ENCODE measurements around the gene CYP3A5.

Gene CYP3A5

GRCh38 chr7:99623091-99623693, 56.6 kb downstream of the CYP3A5 start:
- no peak for TF ChIP-seq CTCF (IDR thresholded peaks at IDR 0.05; ENCODE audit: low read depth, low read length)
- no peak for DNase-seq (ENCODE audit: extremely low read depth, low read depth)

DNA sequence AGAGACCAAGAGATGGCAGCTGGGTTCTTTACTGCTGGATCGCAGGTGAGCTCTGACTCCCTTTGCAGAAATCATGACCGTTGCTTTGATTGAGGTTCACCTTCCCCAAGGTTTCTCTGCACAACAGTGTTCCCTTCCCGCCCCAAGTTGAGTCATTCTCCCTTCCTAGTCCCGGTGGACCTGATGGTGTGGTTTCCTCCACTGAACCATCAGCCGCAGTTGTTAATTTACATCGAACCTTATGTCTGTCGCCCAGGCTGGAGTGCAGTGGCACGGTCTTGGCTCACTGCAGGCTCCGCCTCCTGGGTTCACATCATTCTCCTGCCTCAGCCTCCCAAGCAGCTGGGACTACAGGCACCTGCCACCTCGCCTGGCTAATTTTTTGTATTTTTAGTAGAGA, 57.2 kb downstream of the CYP3A5 start:
- no peak for DNase-seq (ENCODE audit: extremely low read depth, low read depth)

DNA sequence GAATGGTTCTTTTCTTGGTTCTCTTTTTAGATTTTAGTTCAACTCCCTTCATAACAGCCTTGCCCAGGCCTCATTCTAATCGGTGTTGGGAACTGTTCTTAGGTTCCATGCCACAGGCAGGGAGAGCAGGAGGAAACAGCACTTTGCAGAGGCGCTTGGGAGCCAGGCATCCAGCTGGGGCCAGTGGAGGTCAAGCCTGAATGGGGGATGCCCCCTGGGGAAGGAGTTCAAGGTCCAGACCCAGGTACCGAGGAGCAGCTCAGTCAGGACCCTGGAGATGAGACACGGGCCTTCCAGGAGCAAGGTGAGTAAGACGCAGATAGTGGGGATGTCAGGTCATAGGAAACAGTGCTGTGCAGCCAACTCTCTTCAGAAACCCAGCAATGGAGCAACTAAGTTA, 58.5 kb downstream of the CYP3A5 start:
- no peak for TF ChIP-seq CTCF (IDR thresholded peaks at IDR 0.05; ENCODE audit: low read depth, low read length)
- no peak for DNase-seq (ENCODE audit: extremely low read depth, low read depth)

More for the DNA sequence above, 57.2 kb downstream of the CYP3A5 start:
- TF ChIP-seq CTCF (IDR thresholded peaks at IDR 0.05; ENCODE audit: low read depth, low read length), result no peak

DNA sequence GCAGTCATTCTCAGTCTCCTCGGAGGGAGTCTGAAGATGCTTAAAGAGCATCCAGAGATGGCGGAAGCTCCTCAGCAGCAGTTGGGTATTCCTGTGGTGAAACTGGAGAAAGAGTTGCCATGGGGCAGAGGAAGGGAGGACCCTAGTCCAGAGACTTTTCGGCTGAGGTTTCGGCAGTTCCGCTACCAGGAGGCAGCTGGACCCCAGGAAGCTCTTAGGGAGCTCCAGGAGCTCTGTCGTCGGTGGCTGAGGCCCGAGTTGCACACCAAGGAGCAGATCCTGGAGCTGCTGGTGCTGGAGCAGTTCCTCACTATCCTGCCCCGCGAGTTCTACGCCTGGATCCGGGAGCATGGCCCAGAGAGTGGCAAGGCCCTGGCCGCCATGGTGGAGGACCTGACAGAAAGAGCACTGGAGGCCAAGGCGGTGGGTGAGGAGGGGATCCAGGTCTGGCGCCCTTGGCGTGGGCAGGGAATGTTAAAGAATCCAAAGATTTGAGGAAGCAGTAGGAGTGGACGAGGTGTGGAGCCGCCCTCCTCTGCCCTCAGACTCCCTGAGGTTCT, 60.1 kb downstream of the CYP3A5 start:
- TF ChIP-seq CTCF (IDR thresholded peaks at IDR 0.05; ENCODE audit: low read depth, low read length), result no peak

GRCh38 chr7:99618726-99619125, 61.1 kb downstream of the CYP3A5 start:
- peak; percentile 5 for DNase-seq (ENCODE audit: extremely low read depth, low read depth)
- TF ChIP-seq CTCF (IDR thresholded peaks at IDR 0.05; ENCODE audit: low read depth, low read length), result no peak

More for the DNA sequence above, 60.1 kb downstream of the CYP3A5 start:
- DNase-seq (ENCODE audit: extremely low read depth, low read depth), result no peak

DNA sequence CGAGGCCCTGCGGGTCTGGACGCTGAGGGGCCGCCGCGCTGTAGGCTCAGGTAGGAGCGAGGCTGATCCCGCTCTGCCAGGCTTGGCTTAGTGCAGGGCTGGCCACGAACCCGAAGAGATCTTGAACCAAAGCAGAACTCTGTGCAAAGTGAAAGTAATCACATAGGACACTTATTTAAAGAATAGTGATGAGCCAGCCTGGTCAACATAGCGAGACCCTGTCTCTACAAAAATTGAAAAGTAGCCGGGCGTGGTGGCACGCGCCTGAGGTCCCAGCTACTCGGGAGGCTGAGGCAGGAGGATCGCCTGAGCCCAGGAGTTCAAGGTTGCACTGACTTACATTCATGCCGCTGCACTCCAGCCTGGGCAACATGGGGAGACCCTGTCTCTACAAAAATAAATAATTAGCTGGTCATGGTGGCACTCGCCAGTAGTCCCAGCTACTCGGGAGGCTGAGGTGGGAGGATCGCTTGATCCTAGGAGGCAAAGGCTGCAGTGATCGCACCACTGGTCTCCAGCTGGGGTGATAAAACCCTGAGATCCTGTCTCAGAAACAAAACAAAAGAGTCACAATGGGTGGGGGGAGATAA, 62.5 kb downstream of the CYP3A5 start:
- no peak for DNase-seq (ENCODE audit: extremely low read depth, low read depth)
- TF ChIP-seq CTCF (IDR thresholded peaks at IDR 0.05; ENCODE audit: low read depth, low read length), result no peak

DNA sequence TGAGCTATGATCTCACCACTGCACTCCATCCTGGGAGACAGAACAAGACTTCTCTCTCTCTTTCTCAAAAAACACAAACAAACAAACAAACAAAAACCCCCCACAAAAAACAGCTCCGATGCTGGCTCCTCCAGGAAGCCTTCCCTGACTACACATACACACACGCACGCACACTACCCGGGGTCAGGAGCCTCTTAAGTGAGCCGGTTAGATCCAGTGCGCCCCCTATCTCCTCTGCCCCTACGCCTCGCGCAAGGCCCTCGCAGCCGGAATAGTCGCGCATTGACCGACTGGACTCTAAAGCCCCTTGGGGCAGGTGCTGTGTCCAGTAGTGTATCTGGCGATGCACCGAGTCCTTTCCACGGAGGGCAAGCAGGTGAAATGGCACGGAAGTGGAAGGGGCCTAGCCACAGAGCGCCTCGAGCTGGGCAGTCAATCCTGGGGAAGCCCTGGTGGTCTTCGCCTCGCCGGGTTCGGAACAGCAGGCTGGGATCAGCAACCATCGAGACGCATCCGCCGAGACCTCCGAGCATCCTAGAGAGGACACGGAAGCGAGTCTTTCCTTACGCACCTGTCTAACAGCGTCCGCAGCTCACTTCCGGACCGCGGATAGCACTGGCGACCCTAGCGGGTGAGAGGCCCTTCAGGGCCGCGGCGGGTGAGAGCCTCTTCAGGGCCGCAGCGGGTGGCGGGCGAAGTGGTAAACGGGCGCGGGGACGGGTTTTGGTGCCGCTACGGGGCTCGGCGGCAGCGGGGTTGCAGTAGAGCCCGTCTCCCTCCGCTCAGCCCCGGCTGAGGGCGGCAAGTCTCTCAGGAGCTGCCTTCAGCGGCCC, 63.2 kb downstream of the CYP3A5 start, which contains the start of gene ZSCAN25:
Gene ZSCAN25, plus strand, starts transcription at position 588 of the 833 bp plus-strand sequence. CDS start 2,661 bp downstream, outside the sequence.
- DNase-seq (ENCODE audit: extremely low read depth, low read depth), result peak; percentile 82
- TF ChIP-seq CTCF (IDR thresholded peaks at IDR 0.05; ENCODE audit: low read depth, low read length), result peak; percentile 48
